MM.1S (cell line): ENCODE results near the gene MEG3.

ENCODE experiments used
- DNase-seq: peaks from one replicate; pipeline ENCODE4 v3.0.0-alpha.2; 2015
- H2AFZ ChIP-seq: fragments of 300-600 bp; sonication (generic); 2 replicates; pipeline ENCODE4 v1.6.0; 2016; ENCODE audit warnings: antibody characterized with exemption, low read length
- H3F3A ChIP-seq: fragments of 300-600 bp; sonication (generic); 2 replicates; pipeline ENCODE4 v1.6.1; 2016; ENCODE audit warnings: mild to moderate bottlenecking, antibody characterized with exemption, low read length, moderate library complexity, mixed read lengths; ENCODE audit not compliant: insufficient read depth
- H3K27ac ChIP-seq: fragments of 300-600 bp; sonication (generic); 2 replicates; pipeline ENCODE4 v1.5.1; 2016; ENCODE audit warnings: mild to moderate bottlenecking, low read length
- H3K27me3 ChIP-seq: fragments of 300-600 bp; sonication (generic); replicated peaks from 2 replicates; pipeline ENCODE4 v1.6.0; 2016; ENCODE audit warnings: low read length; ENCODE audit not compliant: insufficient read depth
- H3K36me3 ChIP-seq: fragments of 300-600 bp; sonication (generic); replicated peaks from 2 replicates; pipeline ENCODE4 v1.6.1; 2016; ENCODE audit warnings: mild to moderate bottlenecking, low read length, mixed read lengths; ENCODE audit not compliant: insufficient read depth
- H3K4me1 ChIP-seq: fragments of 300-600 bp; sonication (generic); 2 replicates; pipeline ENCODE4 v1.6.1; 2016; ENCODE audit warnings: low read length, mixed read lengths
- H3K4me2 ChIP-seq: fragments of 300-600 bp; sonication (generic); 2 replicates; pipeline ENCODE4 v1.6.0; 2016; ENCODE audit warnings: low read depth, low read length
- H3K4me3 ChIP-seq: fragments of 300-600 bp; sonication (generic); 2 replicates; pipeline ENCODE4 v1.5.1; 2016; ENCODE audit warnings: low read length, mixed read lengths
- H3K79me2 ChIP-seq: fragments of 300-600 bp; sonication (generic); 2 replicates; pipeline ENCODE4 v1.6.1; 2016; ENCODE audit warnings: mixed run types, low read length, mixed read lengths
- H3K9ac ChIP-seq: fragments of 300-600 bp; sonication (generic); 2 replicates; pipeline ENCODE4 v1.6.1; 2016; ENCODE audit warnings: low read length, mixed read lengths
- H3K9me2 ChIP-seq: fragments of 300-600 bp; sonication (generic); replicated peaks from 2 replicates; pipeline ENCODE4 v1.6.1; 2016; ENCODE audit warnings: mild to moderate bottlenecking, low read length, mixed read lengths; ENCODE audit not compliant: insufficient read depth
- H3K9me3 ChIP-seq: fragments of 300-600 bp; sonication (generic); replicated peaks from 2 replicates; pipeline ENCODE4 v1.6.1; 2016; ENCODE audit warnings: mild to moderate bottlenecking, low read length, mixed read lengths; ENCODE audit not compliant: insufficient read depth
- H4K20me1 ChIP-seq: fragments of 300-600 bp; sonication (generic); 2 replicates; pipeline ENCODE4 v1.6.1; 2016; ENCODE audit warnings: mild to moderate bottlenecking, low read length, moderate library complexity, mixed read lengths; ENCODE audit not compliant: insufficient read depth
- EZH2 ChIP-seq: fragments of 300-600 bp; sonication (generic); optimal IDR thresholded peaks from 2 replicates; pipeline ENCODE3; 2017; ENCODE audit warnings: low read depth, mild to moderate bottlenecking, antibody characterized with exemption, low read length, mixed read lengths
- EZH2phosphoT487 ChIP-seq: fragments of 300-600 bp; sonication (generic); IDR thresholded peaks from 2 replicates; pipeline ENCODE4 v1.6.1; 2018; ENCODE audit warnings: antibody characterized with exemption, low read length
- TF ChIP-seq, protein P1 (sequence below): fragments of 300-600 bp; sonication (generic); IDR thresholded peaks from 2 replicates; pipeline ENCODE4 v1.5.1; 2016; ENCODE audit warnings: antibody characterized with exemption, low read length, mixed read lengths

Gene MEG3

DNA sequence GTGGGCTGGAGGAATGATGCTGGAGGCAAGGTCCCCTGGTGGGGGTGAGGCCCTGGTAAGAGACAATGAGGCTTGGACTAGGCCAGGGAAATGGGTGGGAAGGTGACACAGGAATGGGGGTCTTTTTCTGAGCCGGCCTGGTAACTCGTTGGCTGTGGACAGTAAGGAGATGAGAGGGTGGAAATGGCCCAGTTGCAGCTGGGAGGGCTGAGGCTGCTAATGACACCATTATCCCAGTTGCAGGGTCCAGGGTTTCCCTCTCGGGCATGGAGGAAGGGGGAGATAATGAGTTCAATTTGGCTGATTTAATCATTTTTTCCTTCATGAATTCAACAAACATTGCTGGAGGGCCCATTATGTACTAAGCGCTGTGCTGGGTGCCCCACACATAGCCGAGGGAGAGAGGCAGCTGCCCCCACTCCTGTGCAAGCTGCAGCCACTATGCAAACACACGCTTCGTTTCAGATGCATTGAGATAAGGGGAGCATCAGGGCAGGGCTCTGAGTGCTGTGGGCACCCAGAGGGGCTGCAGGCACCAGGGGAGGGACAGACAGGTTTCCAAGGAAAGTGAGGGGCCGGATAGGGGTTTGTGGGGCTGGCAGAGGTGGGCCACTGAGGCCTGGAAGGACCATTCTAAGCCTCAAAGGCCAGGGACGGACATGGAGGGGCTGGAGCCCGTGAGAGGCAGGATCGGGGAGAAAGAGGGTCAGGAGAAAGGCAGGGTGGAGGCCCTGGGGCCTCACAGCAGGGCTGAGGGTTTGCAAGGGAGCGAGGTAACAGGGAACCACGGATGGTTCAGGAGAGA lies 43.2 kb upstream of the MEG3 start:
- H3K9ac ChIP-seq, result no peak overlapping the region
- no peaks in the 10 kb centered on the region for H3K9me3 ChIP-seq
- no peak for DNase-seq
- H3K27me3 ChIP-seq, result peaks cover 25% of the 10 kb centered on the region
- no peak overlapping the region for H3K27ac ChIP-seq
- H3K4me2 ChIP-seq, result no peak overlapping the region
- H2AFZ ChIP-seq, result no peak overlapping the region
- H3K4me1 ChIP-seq, result no peaks in the 10 kb centered on the region
- H3K36me3 ChIP-seq, result no peaks in the 10 kb centered on the region
- no peaks in the 10 kb centered on the region for H4K20me1 ChIP-seq
- no peak overlapping the region for H3K4me3 ChIP-seq
- no peak for TF ChIP-seq EZH2
- no peak for TF ChIP-seq EZH2phosphoT487
- TF ChIP-seq, protein P1, sequence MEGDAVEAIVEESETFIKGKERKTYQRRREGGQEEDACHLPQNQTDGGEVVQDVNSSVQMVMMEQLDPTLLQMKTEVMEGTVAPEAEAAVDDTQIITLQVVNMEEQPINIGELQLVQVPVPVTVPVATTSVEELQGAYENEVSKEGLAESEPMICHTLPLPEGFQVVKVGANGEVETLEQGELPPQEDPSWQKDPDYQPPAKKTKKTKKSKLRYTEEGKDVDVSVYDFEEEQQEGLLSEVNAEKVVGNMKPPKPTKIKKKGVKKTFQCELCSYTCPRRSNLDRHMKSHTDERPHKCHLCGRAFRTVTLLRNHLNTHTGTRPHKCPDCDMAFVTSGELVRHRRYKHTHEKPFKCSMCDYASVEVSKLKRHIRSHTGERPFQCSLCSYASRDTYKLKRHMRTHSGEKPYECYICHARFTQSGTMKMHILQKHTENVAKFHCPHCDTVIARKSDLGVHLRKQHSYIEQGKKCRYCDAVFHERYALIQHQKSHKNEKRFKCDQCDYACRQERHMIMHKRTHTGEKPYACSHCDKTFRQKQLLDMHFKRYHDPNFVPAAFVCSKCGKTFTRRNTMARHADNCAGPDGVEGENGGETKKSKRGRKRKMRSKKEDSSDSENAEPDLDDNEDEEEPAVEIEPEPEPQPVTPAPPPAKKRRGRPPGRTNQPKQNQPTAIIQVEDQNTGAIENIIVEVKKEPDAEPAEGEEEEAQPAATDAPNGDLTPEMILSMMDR, result no peak
- no peaks in the 10 kb centered on the region for H3F3A ChIP-seq
- H3K79me2 ChIP-seq, result no peaks in the 10 kb centered on the region
- no peaks in the 10 kb centered on the region for H3K9me2 ChIP-seq

GRCh38 chr14:100783630-100784370 lies 42.1 kb upstream of the MEG3 start:
- no peak for DNase-seq
- H3K9me3 ChIP-seq, result no peaks in the 10 kb centered on the region
- no peak overlapping the region for H2AFZ ChIP-seq
- H3K79me2 ChIP-seq, result no peaks in the 10 kb centered on the region
- H3K9ac ChIP-seq, result no peak overlapping the region
- H3K27me3 ChIP-seq, result peaks cover 17% of the 10 kb centered on the region
- H3K9me2 ChIP-seq, result no peaks in the 10 kb centered on the region
- H3K4me1 ChIP-seq, result no peaks in the 10 kb centered on the region
- no peaks in the 10 kb centered on the region for H3F3A ChIP-seq
- no peaks in the 10 kb centered on the region for H3K36me3 ChIP-seq
- H4K20me1 ChIP-seq, result no peaks in the 10 kb centered on the region
- no peak overlapping the region for H3K4me3 ChIP-seq
- H3K27ac ChIP-seq, result no peak overlapping the region
- H3K4me2 ChIP-seq, result no peak overlapping the region
- no peak for TF ChIP-seq EZH2phosphoT487
- TF ChIP-seq EZH2, result no peak
- TF ChIP-seq, protein P1, result no peak

- TF ChIP-seq, protein P1, result no peak
- TF ChIP-seq EZH2phosphoT487 (no peak), EZH2 (no peak)
- no peaks in the 10 kb centered on the region for H3K36me3 ChIP-seq
- no peaks in the 10 kb centered on the region for H3K4me1 ChIP-seq
- H3K27me3 ChIP-seq, result peaks cover 20% of the 10 kb centered on the region
- H3K9ac ChIP-seq, result no peak overlapping the region
- no peak overlapping the region for H3K27ac ChIP-seq
- no peaks in the 10 kb centered on the region for H3F3A ChIP-seq
- no peak for DNase-seq
- no peaks in the 10 kb centered on the region for H3K79me2 ChIP-seq
- no peak overlapping the region for H3K4me3 ChIP-seq
- H2AFZ ChIP-seq, result no peak overlapping the region
- H3K9me2 ChIP-seq, result no peaks in the 10 kb centered on the region
- no peaks in the 10 kb centered on the region for H4K20me1 ChIP-seq
- no peaks in the 10 kb centered on the region for H3K9me3 ChIP-seq
- no peak overlapping the region for H3K4me2 ChIP-seq
These were observed 41.2 kb upstream of the MEG3 start for GRCh38 chr14:100784523-100785337.
